Measurements from ENCODE around the gene EFNA5. TPM values are rescaled to one million over a fixed set of nuclear protein-coding genes. Genes with fewer than 3 reads are reported as not detected.
A peak's percentile ranks its signal among the peaks of the same experiment; 100 is the strongest.

EFNA5 gene
- total and polyA plus RNA-seq, 4 donors: 0.14 to 0.93 (median 0.54) TPM

DNA sequence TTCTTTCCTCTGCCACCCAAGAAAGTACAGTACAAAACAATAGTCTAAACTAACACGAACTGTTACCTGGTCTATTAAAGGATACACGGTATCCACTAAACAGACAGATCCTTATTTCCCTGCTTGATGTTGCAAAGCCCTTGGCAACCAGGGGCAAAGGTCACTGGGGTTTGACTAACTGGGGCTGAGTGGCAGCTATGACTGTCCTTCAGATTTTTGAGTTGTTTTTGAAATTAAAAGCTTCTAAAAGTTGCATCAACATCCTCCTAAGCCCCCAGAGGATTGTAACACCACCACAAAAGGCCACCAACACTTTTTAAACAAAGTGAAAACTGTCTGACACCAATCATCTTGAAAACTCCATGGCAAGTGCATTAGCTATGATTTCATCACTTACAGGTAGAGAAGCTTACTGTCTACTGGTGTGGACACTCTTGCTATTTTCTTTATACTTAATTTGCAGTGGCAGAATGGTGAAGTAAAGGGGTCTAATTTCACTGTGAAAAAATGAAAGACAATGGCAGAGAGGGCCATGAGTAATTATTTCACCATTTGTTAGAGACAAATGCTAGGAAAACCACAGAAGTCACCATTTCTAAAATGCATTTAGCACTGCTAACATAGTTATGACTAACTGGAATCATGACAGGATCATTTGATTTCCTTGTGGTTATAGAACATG, 292.4 kb downstream of the EFNA5 start:
- H3K27ac ChIP-seq (ENCODE audit: low read depth in 1 of 2, low read length in 2 of 2): no peak overlapping the region
- H3K4me1 ChIP-seq (ENCODE audit: control insufficient read depth in 4 of 4, insufficient read depth in 4 of 4, low read length in 3 of 4): no peaks in the 10 kb centered on the region
- 45% methylated on average over 2 of the region's 2 CpGs for WGBS
- no peak for DNase-seq (ENCODE audit: low spot score)
- no peak overlapping the region for H3K4me3 ChIP-seq (ENCODE audit: low read depth in 1 of 3, low read length in 3 of 3)
- H3K36me3 ChIP-seq (ENCODE audit: control insufficient read depth in 4 of 4, insufficient read depth in 3 of 4, low read depth in 1 of 4, low read length in 3 of 4): no peaks in the 10 kb centered on the region
- no peaks in the 10 kb centered on the region for H3K9me3 ChIP-seq (ENCODE audit: control insufficient read depth in 4 of 4, low read length in 3 of 4)
- no peaks in the 10 kb centered on the region for H3K27me3 ChIP-seq (ENCODE audit: control insufficient read depth in 4 of 4, insufficient read depth in 4 of 4, low read length in 3 of 4)
- H3K9ac ChIP-seq (ENCODE audit: low read depth in 1 of 2, low read length in 2 of 2): no peak overlapping the region
- TF ChIP-seq MAX (IDR thresholded peaks at IDR 0.05) (no peak), HNF4A (conservative IDR thresholded peaks at IDR 0.05) (peak; percentile 7 to 24), FOXA1 (IDR thresholded peaks at IDR 0.05) (no peak), JUND (IDR thresholded peaks at IDR 0.05) (no peak), RXRA (IDR thresholded peaks at IDR 0.05) (no peak), SP1 (IDR thresholded peaks at IDR 0.05) (no peak), FOXA2 (IDR thresholded peaks at IDR 0.05) (no peak)
- TF ChIP-seq, protein P1, sequence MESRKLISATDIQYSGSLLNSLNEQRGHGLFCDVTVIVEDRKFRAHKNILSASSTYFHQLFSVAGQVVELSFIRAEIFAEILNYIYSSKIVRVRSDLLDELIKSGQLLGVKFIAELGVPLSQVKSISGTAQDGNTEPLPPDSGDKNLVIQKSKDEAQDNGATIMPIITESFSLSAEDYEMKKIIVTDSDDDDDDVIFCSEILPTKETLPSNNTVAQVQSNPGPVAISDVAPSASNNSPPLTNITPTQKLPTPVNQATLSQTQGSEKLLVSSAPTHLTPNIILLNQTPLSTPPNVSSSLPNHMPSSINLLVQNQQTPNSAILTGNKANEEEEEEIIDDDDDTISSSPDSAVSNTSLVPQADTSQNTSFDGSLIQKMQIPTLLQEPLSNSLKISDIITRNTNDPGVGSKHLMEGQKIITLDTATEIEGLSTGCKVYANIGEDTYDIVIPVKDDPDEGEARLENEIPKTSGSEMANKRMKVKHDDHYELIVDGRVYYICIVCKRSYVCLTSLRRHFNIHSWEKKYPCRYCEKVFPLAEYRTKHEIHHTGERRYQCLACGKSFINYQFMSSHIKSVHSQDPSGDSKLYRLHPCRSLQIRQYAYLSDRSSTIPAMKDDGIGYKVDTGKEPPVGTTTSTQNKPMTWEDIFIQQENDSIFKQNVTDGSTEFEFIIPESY (IDR thresholded peaks at IDR 0.05): no peak

GRCh38 chr5:107377277-107377609, 293.5 kb downstream of the EFNA5 start:
- 86% methylated on average over 5 of the region's 5 CpGs for WGBS
- no peaks in the 10 kb centered on the region for H3K36me3 ChIP-seq (ENCODE audit: control insufficient read depth in 4 of 4, insufficient read depth in 3 of 4, low read depth in 1 of 4, low read length in 3 of 4)
- H3K4me1 ChIP-seq (ENCODE audit: control insufficient read depth in 4 of 4, insufficient read depth in 4 of 4, low read length in 3 of 4): no peaks in the 10 kb centered on the region
- no peak overlapping the region for H3K27ac ChIP-seq (ENCODE audit: low read depth in 1 of 2, low read length in 2 of 2)
- no peaks in the 10 kb centered on the region for H3K27me3 ChIP-seq (ENCODE audit: control insufficient read depth in 4 of 4, insufficient read depth in 4 of 4, low read length in 3 of 4)
- H3K4me3 ChIP-seq (ENCODE audit: low read depth in 1 of 3, low read length in 3 of 3): no peak overlapping the region
- H3K9me3 ChIP-seq (ENCODE audit: control insufficient read depth in 4 of 4, low read length in 3 of 4): no peaks in the 10 kb centered on the region
- TF ChIP-seq JUND (IDR thresholded peaks at IDR 0.05): no peak
- TF ChIP-seq HNF4A (conservative IDR thresholded peaks at IDR 0.05): no peak
- TF ChIP-seq MAX (IDR thresholded peaks at IDR 0.05): no peak
- no peak for TF ChIP-seq YY1 (IDR thresholded peaks at IDR 0.05)
- TF ChIP-seq NR2F2 (IDR thresholded peaks at IDR 0.05): no peak
- no peak for TF ChIP-seq FOXA2 (IDR thresholded peaks at IDR 0.05)
- no peak for TF ChIP-seq EGR1 (IDR thresholded peaks at IDR 0.05; ENCODE audit: low read depth in 2 of 2)
- TF ChIP-seq HNF4G (IDR thresholded peaks at IDR 0.05): no peak
- no peak for TF ChIP-seq GABPA (IDR thresholded peaks at IDR 0.05 in 1 of 2, conservative IDR thresholded peaks at IDR 0.05 in 1 of 2)
- no peak for TF ChIP-seq FOXA1 (IDR thresholded peaks at IDR 0.05)
- TF ChIP-seq SP1 (IDR thresholded peaks at IDR 0.05): no peak
- no peak for TF ChIP-seq TAF1 (conservative IDR thresholded peaks at IDR 0.05)
- no peak for TF ChIP-seq RXRA (IDR thresholded peaks at IDR 0.05)
- TF ChIP-seq, protein P2, sequence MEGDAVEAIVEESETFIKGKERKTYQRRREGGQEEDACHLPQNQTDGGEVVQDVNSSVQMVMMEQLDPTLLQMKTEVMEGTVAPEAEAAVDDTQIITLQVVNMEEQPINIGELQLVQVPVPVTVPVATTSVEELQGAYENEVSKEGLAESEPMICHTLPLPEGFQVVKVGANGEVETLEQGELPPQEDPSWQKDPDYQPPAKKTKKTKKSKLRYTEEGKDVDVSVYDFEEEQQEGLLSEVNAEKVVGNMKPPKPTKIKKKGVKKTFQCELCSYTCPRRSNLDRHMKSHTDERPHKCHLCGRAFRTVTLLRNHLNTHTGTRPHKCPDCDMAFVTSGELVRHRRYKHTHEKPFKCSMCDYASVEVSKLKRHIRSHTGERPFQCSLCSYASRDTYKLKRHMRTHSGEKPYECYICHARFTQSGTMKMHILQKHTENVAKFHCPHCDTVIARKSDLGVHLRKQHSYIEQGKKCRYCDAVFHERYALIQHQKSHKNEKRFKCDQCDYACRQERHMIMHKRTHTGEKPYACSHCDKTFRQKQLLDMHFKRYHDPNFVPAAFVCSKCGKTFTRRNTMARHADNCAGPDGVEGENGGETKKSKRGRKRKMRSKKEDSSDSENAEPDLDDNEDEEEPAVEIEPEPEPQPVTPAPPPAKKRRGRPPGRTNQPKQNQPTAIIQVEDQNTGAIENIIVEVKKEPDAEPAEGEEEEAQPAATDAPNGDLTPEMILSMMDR (IDR thresholded peaks at IDR 0.05; ENCODE audit: low read depth, low read length, missing input control): no peak
- TF ChIP-seq, protein P3, sequence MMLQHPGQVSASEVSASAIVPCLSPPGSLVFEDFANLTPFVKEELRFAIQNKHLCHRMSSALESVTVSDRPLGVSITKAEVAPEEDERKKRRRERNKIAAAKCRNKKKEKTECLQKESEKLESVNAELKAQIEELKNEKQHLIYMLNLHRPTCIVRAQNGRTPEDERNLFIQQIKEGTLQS (IDR thresholded peaks at IDR 0.05): no peak
- H3K9ac ChIP-seq (ENCODE audit: low read depth in 1 of 2, low read length in 2 of 2): no peak overlapping the region
- no peak for DNase-seq (ENCODE audit: low spot score)

Measured in liver (tissue), 9 donors.